Trophoblast cell (in vitro differentiated cells and primary cell): ENCODE measurements around the gene AGBL4.
A peak's percentile ranks its signal among the peaks of the same experiment; 100 is the strongest.

ENCODE experiments used
- DNase-seq, 2 donors: peaks; one replicate each; pipeline ENCODE4 v3.0.0-alpha.2; 2016
- H2AFZ ChIP-seq: 2 replicates; pipeline ENCODE4 v1.6.1; 2013; ENCODE audit warnings: low read length, moderate library complexity, mild to moderate bottlenecking; ENCODE audit not compliant: insufficient read depth, poor library complexity
- H2AK5ac ChIP-seq: 2 replicates; pipeline ENCODE4 v1.6.1; 2013; ENCODE audit warnings: mild to moderate bottlenecking, low read length
- H2BK120ac ChIP-seq: 2 replicates; pipeline ENCODE4 v1.6.1; 2013; ENCODE audit warnings: low read length, mild to moderate bottlenecking, moderate library complexity; ENCODE audit not compliant: insufficient read depth, poor library complexity
- H2BK12ac ChIP-seq: 2 replicates; pipeline ENCODE4 v1.6.1; 2013; ENCODE audit warnings: mild to moderate bottlenecking, low read length, moderate library complexity
- H2BK5ac ChIP-seq: 2 replicates; pipeline ENCODE4 v1.6.1; 2013; ENCODE audit warnings: low read length, low read depth, moderate library complexity, mild to moderate bottlenecking; ENCODE audit not compliant: poor library complexity
- H3K14ac ChIP-seq: 2 replicates; pipeline ENCODE4 v1.6.1; 2013; ENCODE audit warnings: mild to moderate bottlenecking, low read length
- H3K18ac ChIP-seq: 2 replicates; pipeline ENCODE4 v1.6.1; 2013; ENCODE audit warnings: mild to moderate bottlenecking, low read length
- H3K23ac ChIP-seq: 2 replicates; pipeline ENCODE4 v1.6.1; 2013; ENCODE audit warnings: low read length
- H3K27ac ChIP-seq: 2 replicates; pipeline ENCODE4 v1.5.1; 2013; ENCODE audit warnings: low read depth, mild to moderate bottlenecking, inconsistent platforms, low read length, moderate library complexity
- H3K27me3 ChIP-seq: 2 replicates; pipeline ENCODE4 v1.6.1; 2013; ENCODE audit warnings: inconsistent platforms, mild to moderate bottlenecking, low read length, moderate library complexity; ENCODE audit not compliant: insufficient read depth
- H3K36me3 ChIP-seq, 2 experiments: 1 replicate in 1 of 2; 2 replicates in 1 of 2; pipeline ENCODE4 v1.6.1; 2013; ENCODE audit warnings: low read length in 2 of 2, mild to moderate bottlenecking in 2 of 2, moderate library complexity in 1 of 2; ENCODE audit not compliant: insufficient read depth in 2 of 2, control insufficient read depth in 1 of 2
- H3K4ac ChIP-seq: 2 replicates; pipeline ENCODE4 v1.6.1; 2013; ENCODE audit warnings: low read depth, mild to moderate bottlenecking, low read length, moderate library complexity
- H3K4me1 ChIP-seq, 2 experiments: 1 replicate in 1 of 2; 2 replicates in 1 of 2; pipeline ENCODE4 v1.6.1; 2013; ENCODE audit warnings: low read length in 2 of 2, mild to moderate bottlenecking in 2 of 2, moderate library complexity in 1 of 2; ENCODE audit not compliant: insufficient read depth in 2 of 2, control insufficient read depth in 1 of 2
- H3K4me2 ChIP-seq: 2 replicates; pipeline ENCODE4 v1.6.1; 2013; ENCODE audit warnings: inconsistent platforms, mild to moderate bottlenecking, low read length, moderate library complexity
- H3K4me3 ChIP-seq: 2 replicates; pipeline ENCODE4 v1.5.1; 2013; ENCODE audit warnings: mild to moderate bottlenecking, low read depth, low read length, inconsistent platforms
- H3K79me1 ChIP-seq: one replicate; pipeline ENCODE4 v1.6.1; 2013; ENCODE audit warnings: low read length
- H3K79me2 ChIP-seq: 2 replicates; pipeline ENCODE4 v1.6.1; 2013; ENCODE audit warnings: low read length, mild to moderate bottlenecking; ENCODE audit not compliant: control insufficient read depth, insufficient read depth, poor library complexity
- H3K9ac ChIP-seq: 2 replicates; pipeline ENCODE4 v1.6.1; 2013; ENCODE audit warnings: mild to moderate bottlenecking, low read length
- H3K9me3 ChIP-seq: 2 replicates; pipeline ENCODE4 v1.6.1; 2013; ENCODE audit warnings: low read depth, mild to moderate bottlenecking, control low read depth, inconsistent platforms, low read length; ENCODE audit not compliant: insufficient read depth
- H4K12ac ChIP-seq: 2 replicates; pipeline ENCODE4 v1.6.1; 2013; ENCODE audit warnings: low read depth, mild to moderate bottlenecking, low read length, moderate library complexity
- H4K8ac ChIP-seq: 2 replicates; pipeline ENCODE4 v1.6.1; 2013; ENCODE audit warnings: low read depth, mild to moderate bottlenecking, low read length, moderate library complexity
- H4K91ac ChIP-seq: one replicate; pipeline ENCODE4 v1.6.1; 2013; ENCODE audit warnings: low read depth, mild to moderate bottlenecking, low read length, moderate library complexity
- WGBS: extraction: QIAGEN DNeasy Blood & Tissue Kit; methylation state at CpG from one replicate; pipeline ENCODE4 v1.1.7; 2013; ENCODE audit warnings: missing lambda C conversion rate; ENCODE audit not compliant: insufficient read length, insufficient coverage; ENCODE audit errors: extremely low coverage; 5-methylcytosine and 5-hydroxymethylcytosine counted together

Gene AGBL4

GRCh38 chr1:48683839-48684238 lies 1339.9 kb downstream of the AGBL4 start:
- H4K91ac ChIP-seq: no peak overlapping the region
- H2BK5ac ChIP-seq: no peak overlapping the region
- no peaks in the 10 kb centered on the region for H3K36me3 ChIP-seq
- no peak overlapping the region for H2AK5ac ChIP-seq
- peak in 1 of 2 donors; percentile 14 for DNase-seq
- H2BK12ac ChIP-seq: no peak overlapping the region
- H3K4me3 ChIP-seq: no peak overlapping the region
- no peak overlapping the region for H3K18ac ChIP-seq
- H3K9ac ChIP-seq: no peak overlapping the region
- H3K4me2 ChIP-seq: no peak overlapping the region
- no peak overlapping the region for H4K12ac ChIP-seq
- no peak overlapping the region for H3K14ac ChIP-seq
- H3K9me3 ChIP-seq: no peaks in the 10 kb centered on the region
- H3K4ac ChIP-seq: no peak overlapping the region
- no peak overlapping the region for H3K27ac ChIP-seq
- H2BK120ac ChIP-seq: no peak overlapping the region
- WGBS: no CpG with 5 or more reads among the region's 3 CpGs
- H4K8ac ChIP-seq: no peak overlapping the region
- H3K23ac ChIP-seq: no peak overlapping the region
- no peaks in the 10 kb centered on the region for H3K4me1 ChIP-seq
- no peaks in the 10 kb centered on the region for H3K27me3 ChIP-seq
- no peak overlapping the region for H2AFZ ChIP-seq
- no peaks in the 10 kb centered on the region for H3K79me1 ChIP-seq
- no peaks in the 10 kb centered on the region for H3K79me2 ChIP-seq

- no peak overlapping the region for H2AFZ ChIP-seq
- H2AK5ac ChIP-seq: no peak overlapping the region
- H2BK12ac ChIP-seq: no peak overlapping the region
- no peak overlapping the region for H3K23ac ChIP-seq
- no peaks in the 10 kb centered on the region for H3K9me3 ChIP-seq
- WGBS: no CpG with 5 or more reads among the region's 4 CpGs
- no peaks in the 10 kb centered on the region for H3K4me1 ChIP-seq
- H3K79me2 ChIP-seq: no peaks in the 10 kb centered on the region
- H4K91ac ChIP-seq: no peak overlapping the region
- no peak overlapping the region for H3K4me2 ChIP-seq
- no peak overlapping the region for H3K27ac ChIP-seq
- H2BK5ac ChIP-seq: no peak overlapping the region
- H3K4me3 ChIP-seq: no peak overlapping the region
- no peak overlapping the region for H4K12ac ChIP-seq
- H2BK120ac ChIP-seq: no peak overlapping the region
- H4K8ac ChIP-seq: no peak overlapping the region
- H3K14ac ChIP-seq: no peak overlapping the region
- no peak overlapping the region for H3K9ac ChIP-seq
- no peak for DNase-seq
- no peaks in the 10 kb centered on the region for H3K79me1 ChIP-seq
- H3K27me3 ChIP-seq: no peaks in the 10 kb centered on the region
- H3K4ac ChIP-seq: no peak overlapping the region
- H3K18ac ChIP-seq: no peak overlapping the region
- H3K36me3 ChIP-seq: no peaks in the 10 kb centered on the region
These were observed 1342.1 kb downstream of the AGBL4 start for GRCh38 chr1:48681476-48682305.

- no peaks in the 10 kb centered on the region for H3K9me3 ChIP-seq
- H3K27me3 ChIP-seq: no peaks in the 10 kb centered on the region
- H3K9ac ChIP-seq: no peak overlapping the region
- H4K91ac ChIP-seq: no peak overlapping the region
- no peak overlapping the region for H2AFZ ChIP-seq
- no peak overlapping the region for H2AK5ac ChIP-seq
- H2BK5ac ChIP-seq: no peak overlapping the region
- H3K4me1 ChIP-seq: no peaks in the 10 kb centered on the region
- no peak overlapping the region for H3K27ac ChIP-seq
- H3K79me1 ChIP-seq: no peaks in the 10 kb centered on the region
- no peak overlapping the region for H2BK12ac ChIP-seq
- no peak overlapping the region for H3K4ac ChIP-seq
- no peak overlapping the region for H2BK120ac ChIP-seq
- no peak overlapping the region for H3K4me3 ChIP-seq
- no peaks in the 10 kb centered on the region for H3K36me3 ChIP-seq
- no peak overlapping the region for H3K14ac ChIP-seq
- no CpG with 5 or more reads among the region's 10 CpGs for WGBS
- no peak overlapping the region for H4K12ac ChIP-seq
- H4K8ac ChIP-seq: no peak overlapping the region
- H3K23ac ChIP-seq: no peak overlapping the region
- no peak overlapping the region for H3K18ac ChIP-seq
- DNase-seq: no peak
- no peaks in the 10 kb centered on the region for H3K79me2 ChIP-seq
- no peak overlapping the region for H3K4me2 ChIP-seq
These were observed 1343.2 kb downstream of the AGBL4 start for GRCh38 chr1:48680411-48681035.

GRCh38 chr1:48679859-48680258 lies 1343.9 kb downstream of the AGBL4 start:
- Histone ChIP-seq H3K4me3 (no peak overlapping the region), H2AFZ (no peak overlapping the region), H3K4ac (no peak overlapping the region), H3K36me3 (no peaks in the 10 kb centered on the region), H3K23ac (no peak overlapping the region), H3K27me3 (no peaks in the 10 kb centered on the region), H3K4me1 (no peaks in the 10 kb centered on the region), H3K9ac (no peak overlapping the region), H2BK5ac (no peak overlapping the region), H3K14ac (no peak overlapping the region), H3K18ac (no peak overlapping the region), H3K9me3 (no peaks in the 10 kb centered on the region), H2BK120ac (no peak overlapping the region), H4K91ac (no peak overlapping the region), H4K12ac (no peak overlapping the region), H2BK12ac (no peak overlapping the region), H2AK5ac (no peak overlapping the region), H3K27ac (no peak overlapping the region), H3K79me1 (no peaks in the 10 kb centered on the region), H4K8ac (no peak overlapping the region), H3K79me2 (no peaks in the 10 kb centered on the region), H3K4me2 (no peak overlapping the region)
- DNase-seq: no peak
- WGBS: no CpG with 5 or more reads among the region's 6 CpGs
